BLaER1 treated with 17β-estradiol and CSF1 and Interleukin-3, amounts not matched to agents 10 nM and 100 nM (cell line): ENCODE measurements around the gene CCNH.
A peak's percentile ranks its signal among the peaks of the same experiment; 100 is the strongest.

Experiments used
- H3K27ac ChIP-seq, 11 experiments: shearing (Covaris generic); formaldehyde crosslinking; 2 replicates each; pipeline ENCODE4 v1.8.1; 2022
- H3K27me3 ChIP-seq, 11 experiments: shearing (Covaris generic); formaldehyde crosslinking; 2 replicates each; pipeline ENCODE4 v1.8.1; 2022
- H3K36me3 ChIP-seq, 11 experiments: shearing (Covaris generic); formaldehyde crosslinking; 2 replicates each; pipeline ENCODE4 v1.8.1; 2022
- H3K4me1 ChIP-seq, 10 experiments: shearing (Covaris generic); formaldehyde crosslinking; 2 replicates each; pipeline ENCODE4 v1.8.1; 2022
- H3K4me2 ChIP-seq, 11 experiments: shearing (Covaris generic); formaldehyde crosslinking; 2 replicates each; pipeline ENCODE4 v1.8.1; 2022
- H3K4me3 ChIP-seq, 10 experiments: shearing (Covaris generic); formaldehyde crosslinking; 2 replicates each; pipeline ENCODE4 v1.8.1; 2022
- H3K9ac ChIP-seq, 11 experiments: shearing (Covaris generic); formaldehyde crosslinking; 2 replicates each; pipeline ENCODE4 v1.8.1; 2022
- H3K9me3 ChIP-seq, 11 experiments: shearing (Covaris generic); formaldehyde crosslinking; replicated peaks in 1 of 11; 2 replicates each; pipeline ENCODE4 v1.8.1; 2022
- H4K20me1 ChIP-seq, 11 experiments: shearing (Covaris generic); formaldehyde crosslinking; 2 replicates each; pipeline ENCODE4 v1.8.1; 2022
- Cebpa-rat ChIP-seq, 11 experiments: shearing (Covaris generic); IDR thresholded peaks; 2 replicates each; pipeline ENCODE4 v1.8.1; 2022

CCNH gene

GRCh38 chr5:87412630-87413342 lies at the start of gene CCNH:
TSS of gene CCNH (minus strand) at chr5:87412930. CDS start at chr5:87412794, 136 bp downstream.
- Histone ChIP-seq H3K9me3 (no peaks in the 10 kb centered on the region), H3K27ac (peak within 1 kb of the TSS; percentile 75 to 94 (median 86))

GRCh38 chr5:87457706-87458105 lies 45.0 kb upstream of the CCNH start:
- no peak for TF ChIP-seq Cebpa-rat (IDR thresholded peaks at IDR 0.05)
- Histone ChIP-seq H3K27me3 (no peaks in the 10 kb centered on the region), H4K20me1 (no peaks in the 10 kb centered on the region), H3K4me2 (no peak overlapping the region), H3K4me1 (no peaks in the 10 kb centered on the region; a peak in 1 of 20 replicates), H3K9ac (no peak overlapping the region), H3K36me3 (no peaks in the 10 kb centered on the region), H3K4me3 (no peak overlapping the region), H3K27ac (no peak overlapping the region), H3K9me3 (peaks cover 0 to 11% (median 0%) of the 10 kb centered on the region in 11 experiments; a peak in 2 of 22 replicates)

More at GRCh38 chr5:87412630-87413342, at the start of gene CCNH:
- TF ChIP-seq Cebpa-rat (IDR thresholded peaks at IDR 0.05) = no peak
- H3K4me1 ChIP-seq = peaks cover 13 to 34% (median 20%) of the 10 kb centered on the region in 10 experiments
- no peaks in the 10 kb centered on the region for H3K27me3 ChIP-seq
- peak within 1 kb of the TSS; percentile 86 to 94 (median 88) for H3K9ac ChIP-seq
- H3K36me3 ChIP-seq = peaks cover 27 to 33% (median 31%) of the 10 kb centered on the region in 11 experiments
- H3K4me3 ChIP-seq = peak within 1 kb of the TSS; percentile 80 to 99 (median 91)
- H4K20me1 ChIP-seq = peaks cover 0 to 37% (median 9%) of the 10 kb centered on the region in 11 experiments; a peak in 12 of 22 replicates
- H3K4me2 ChIP-seq = peak within 1 kb of the TSS; percentile 68 to 88 (median 80)

GRCh38 chr5:87453801-87454200 lies 41.1 kb upstream of the CCNH start:
- Histone ChIP-seq H3K4me3 (no peak overlapping the region), H3K27me3 (no peaks in the 10 kb centered on the region), H3K9me3 (no peaks in the 10 kb centered on the region), H3K9ac (no peak overlapping the region), H3K36me3 (no peaks in the 10 kb centered on the region), H3K27ac (no peak overlapping the region), H3K4me2 (no peak overlapping the region), H3K4me1 (peaks cover 0 to 4% (median 0%) of the 10 kb centered on the region in 10 experiments; a peak in 1 of 20 replicates), H4K20me1 (no peaks in the 10 kb centered on the region)
- no peak for TF ChIP-seq Cebpa-rat (IDR thresholded peaks at IDR 0.05)

GRCh38 chr5:87452837-87453236 lies 40.1 kb upstream of the CCNH start:
- H3K27ac ChIP-seq = no peak overlapping the region
- no peak overlapping the region for H3K4me2 ChIP-seq
- no peak overlapping the region for H3K4me3 ChIP-seq
- no peaks in the 10 kb centered on the region for H3K27me3 ChIP-seq
- H4K20me1 ChIP-seq = no peaks in the 10 kb centered on the region
- no peaks in the 10 kb centered on the region for H3K36me3 ChIP-seq
- H3K9ac ChIP-seq = no peak overlapping the region
- no peak for TF ChIP-seq Cebpa-rat (IDR thresholded peaks at IDR 0.05)
- no peaks in the 10 kb centered on the region for H3K9me3 ChIP-seq
- peaks cover 0 to 4% (median 0%) of the 10 kb centered on the region in 10 experiments; a peak in 1 of 20 replicates for H3K4me1 ChIP-seq

GRCh38 chr5:87442419-87442818 lies 29.7 kb upstream of the CCNH start:
- Histone ChIP-seq H3K9me3 (no peaks in the 10 kb centered on the region), H3K27me3 (no peaks in the 10 kb centered on the region; a peak in 1 of 22 replicates), H3K9ac (no peak overlapping the region), H3K4me1 (no peaks in the 10 kb centered on the region), H4K20me1 (no peaks in the 10 kb centered on the region), H3K4me2 (no peak overlapping the region), H3K4me3 (no peak overlapping the region), H3K36me3 (no peaks in the 10 kb centered on the region), H3K27ac (no peak overlapping the region)
- no peak for TF ChIP-seq Cebpa-rat (IDR thresholded peaks at IDR 0.05)

GRCh38 chr5:87438231-87438630 lies 25.5 kb upstream of the CCNH start:
- Histone ChIP-seq H3K27ac (no peak overlapping the region), H3K27me3 (no peaks in the 10 kb centered on the region; a peak in 1 of 22 replicates), H3K36me3 (no peaks in the 10 kb centered on the region), H4K20me1 (no peaks in the 10 kb centered on the region), H3K4me3 (no peak overlapping the region), H3K4me1 (no peaks in the 10 kb centered on the region), H3K9ac (no peak overlapping the region), H3K4me2 (no peak overlapping the region), H3K9me3 (no peaks in the 10 kb centered on the region)
- TF ChIP-seq Cebpa-rat (IDR thresholded peaks at IDR 0.05) = no peak

- no peak for TF ChIP-seq Cebpa-rat (IDR thresholded peaks at IDR 0.05)
- no peak overlapping the region for H3K4me3 ChIP-seq
- no peak overlapping the region for H3K27ac ChIP-seq
- H4K20me1 ChIP-seq = no peaks in the 10 kb centered on the region
- H3K9ac ChIP-seq = no peak overlapping the region
- H3K4me1 ChIP-seq = no peaks in the 10 kb centered on the region
- H3K36me3 ChIP-seq = no peaks in the 10 kb centered on the region
- no peak overlapping the region for H3K4me2 ChIP-seq
- H3K27me3 ChIP-seq = no peaks in the 10 kb centered on the region; a peak in 1 of 22 replicates
- no peaks in the 10 kb centered on the region for H3K9me3 ChIP-seq
Observed at GRCh38 chr5:87437724-87438123, 25.0 kb upstream of the CCNH start.

GRCh38 chr5:87435144-87435694 lies 22.5 kb upstream of the CCNH start:
- H3K9me3 ChIP-seq = no peaks in the 10 kb centered on the region
- TF ChIP-seq Cebpa-rat (IDR thresholded peaks at IDR 0.05) = no peak
- H3K4me2 ChIP-seq = no peak overlapping the region
- H3K27me3 ChIP-seq = no peaks in the 10 kb centered on the region
- H3K36me3 ChIP-seq = no peaks in the 10 kb centered on the region
- H3K4me1 ChIP-seq = no peaks in the 10 kb centered on the region
- H3K9ac ChIP-seq = no peak overlapping the region
- no peak overlapping the region for H3K4me3 ChIP-seq
- H3K27ac ChIP-seq = no peak overlapping the region
- no peaks in the 10 kb centered on the region for H4K20me1 ChIP-seq

- no peak overlapping the region for H3K9ac ChIP-seq
- H3K4me2 ChIP-seq = no peak overlapping the region
- H3K4me1 ChIP-seq = no peaks in the 10 kb centered on the region
- H3K36me3 ChIP-seq = no peaks in the 10 kb centered on the region
- H3K27ac ChIP-seq = no peak overlapping the region
- H3K27me3 ChIP-seq = no peaks in the 10 kb centered on the region
- no peak for TF ChIP-seq Cebpa-rat (IDR thresholded peaks at IDR 0.05)
- no peaks in the 10 kb centered on the region for H3K9me3 ChIP-seq
- no peak overlapping the region for H3K4me3 ChIP-seq
- H4K20me1 ChIP-seq = no peaks in the 10 kb centered on the region
Observed at GRCh38 chr5:87434461-87434860, 21.7 kb upstream of the CCNH start.

- H3K27ac ChIP-seq = no peak overlapping the region
- no peaks in the 10 kb centered on the region for H4K20me1 ChIP-seq
- no peak overlapping the region for H3K4me2 ChIP-seq
- H3K9me3 ChIP-seq = no peaks in the 10 kb centered on the region
- H3K9ac ChIP-seq = no peak overlapping the region
- H3K27me3 ChIP-seq = no peaks in the 10 kb centered on the region
- no peaks in the 10 kb centered on the region for H3K36me3 ChIP-seq
- H3K4me1 ChIP-seq = no peaks in the 10 kb centered on the region
- H3K4me3 ChIP-seq = no peak overlapping the region
- no peak for TF ChIP-seq Cebpa-rat (IDR thresholded peaks at IDR 0.05)
Observed at GRCh38 chr5:87433945-87434344, 21.2 kb upstream of the CCNH start.
